Kidney capillary endothelial cell (primary cell): ENCODE data around the gene EXOC4.
A peak's percentile ranks its signal among the peaks of the same experiment; 100 is the strongest.

Experiments used
- DNase-seq: peaks from one replicate; pipeline ENCODE4 v3.0.0-alpha.2; 2018; ENCODE audit warnings: low spot score

Gene EXOC4

DNA sequence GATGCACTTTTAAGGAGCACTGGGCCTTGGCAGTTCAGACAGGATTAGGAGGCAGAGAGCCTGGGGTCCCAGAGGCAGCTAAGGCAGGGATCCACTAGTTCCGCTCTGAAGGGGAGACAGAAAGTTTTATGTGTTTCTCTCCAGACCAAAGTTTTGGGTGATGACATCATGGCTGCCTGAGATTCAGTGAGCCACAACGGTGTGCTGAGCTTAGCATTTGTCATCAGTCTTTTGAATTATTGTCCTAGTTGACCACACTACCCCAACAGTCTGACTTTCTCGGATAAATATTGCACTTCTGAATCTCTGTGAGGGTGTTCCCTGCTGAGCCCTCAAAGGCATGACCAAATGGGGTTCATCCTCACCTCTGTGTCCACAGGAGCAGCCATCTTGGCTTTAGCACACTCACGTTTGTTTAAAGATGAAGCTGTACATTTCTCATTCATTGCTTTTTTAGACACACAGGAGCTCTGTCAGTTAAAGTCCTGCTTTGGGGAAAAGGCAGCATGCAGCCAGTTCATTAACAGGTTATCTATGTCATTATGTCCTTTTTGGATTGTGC, 576.5 kb downstream of the EXOC4 start:
- DNase-seq = no peak

DNA sequence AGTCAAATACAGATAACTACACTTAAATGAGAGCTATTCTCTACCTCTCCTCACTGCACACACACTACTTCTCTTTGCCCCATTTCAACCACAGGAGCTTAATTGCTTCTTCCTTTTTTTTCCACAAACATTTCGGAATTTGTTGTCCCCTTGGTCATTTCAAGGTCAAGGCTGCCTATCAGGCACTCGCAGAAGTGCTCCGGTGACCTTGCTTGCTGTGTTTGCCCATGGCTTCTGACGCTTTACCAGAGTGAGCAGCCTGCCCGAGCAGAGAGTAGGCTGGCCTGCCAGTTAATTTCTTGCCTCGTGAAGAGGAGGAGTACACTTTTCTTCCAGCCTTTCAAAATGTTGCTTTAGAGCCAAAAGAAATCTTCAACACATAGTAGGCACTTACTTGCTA, 577.2 kb downstream of the EXOC4 start:
- no peak for DNase-seq

DNA sequence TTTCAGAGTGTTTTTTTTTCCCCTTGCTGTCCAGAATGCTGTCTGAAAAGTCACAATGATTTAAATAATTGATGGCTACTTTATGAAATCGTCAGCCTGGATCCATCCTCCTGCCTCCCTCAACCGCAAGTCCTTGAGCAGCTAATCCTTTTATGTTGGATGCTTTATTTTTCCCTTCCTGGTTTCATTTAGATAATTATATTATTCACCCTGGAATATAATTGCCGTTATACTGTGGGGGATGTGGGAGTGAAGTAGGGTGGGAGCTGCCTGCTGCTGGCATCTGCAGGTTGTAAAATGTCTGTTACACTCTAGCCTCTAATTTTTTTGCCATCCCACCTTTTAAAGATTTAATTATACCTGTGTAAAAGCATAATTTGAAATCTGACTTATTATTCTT, 583.8 kb downstream of the EXOC4 start:
- no peak for DNase-seq

DNA sequence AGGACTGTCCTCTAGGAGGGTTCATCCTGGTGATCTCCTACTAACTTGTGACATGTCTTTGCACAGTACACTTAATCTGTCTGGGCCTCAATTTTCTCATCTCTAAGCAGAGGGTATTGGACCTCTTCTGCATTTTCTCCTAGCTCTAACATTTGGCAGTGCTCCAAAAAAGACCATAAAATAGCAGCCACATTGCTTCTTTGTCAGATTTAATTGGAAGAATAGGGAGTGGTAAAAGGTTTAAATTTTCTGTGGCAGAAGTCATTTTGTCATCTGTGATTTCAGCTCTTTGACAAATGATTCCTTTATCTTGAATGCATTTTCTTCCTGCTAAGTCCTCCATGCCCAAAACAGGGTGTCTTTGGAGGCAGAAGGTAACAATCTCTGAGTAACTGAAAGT, 584.3 kb downstream of the EXOC4 start:
- DNase-seq = no peak

GRCh38 chr7:133839121-133839520, 586.2 kb downstream of the EXOC4 start:
- no peak for DNase-seq

DNA sequence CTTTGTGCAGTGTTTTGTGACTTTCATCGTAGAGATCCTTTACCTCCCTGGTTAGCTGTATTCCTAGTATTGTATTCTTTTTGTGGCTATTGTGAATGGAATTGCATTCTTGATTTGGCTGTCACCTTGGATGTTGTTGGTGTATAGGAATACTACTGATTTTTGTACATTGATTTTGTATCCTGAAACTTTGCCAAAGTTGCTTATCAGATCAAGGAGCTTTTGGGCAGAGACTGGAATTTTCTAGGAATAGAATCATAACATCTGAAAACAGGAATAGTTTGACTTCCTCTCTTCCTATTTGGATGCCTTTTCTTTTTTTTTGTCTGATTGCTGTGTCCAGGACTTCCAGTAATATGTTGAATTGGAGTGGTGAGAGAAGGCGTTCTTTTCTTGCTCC, 590.5 kb downstream of the EXOC4 start:
- DNase-seq = no peak

DNA sequence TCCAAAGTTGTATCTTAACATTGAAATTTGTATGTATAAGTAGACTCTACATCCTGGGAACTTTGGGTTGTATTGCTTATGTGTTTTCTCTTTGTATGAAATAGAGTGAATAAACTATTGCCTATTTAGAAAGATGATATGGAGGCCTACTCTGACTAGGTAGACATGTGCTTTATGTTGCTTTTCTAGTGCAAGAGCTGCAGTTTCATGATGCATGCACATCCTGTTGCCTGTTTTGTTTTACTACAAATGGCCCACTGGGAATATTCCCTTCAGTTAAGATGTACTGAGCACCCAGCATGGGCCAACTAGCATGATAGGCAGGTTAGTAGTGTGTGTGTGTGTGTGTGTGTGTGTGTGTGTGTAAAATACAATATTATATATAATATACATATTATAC, 592.1 kb downstream of the EXOC4 start:
- DNase-seq = no peak

DNA sequence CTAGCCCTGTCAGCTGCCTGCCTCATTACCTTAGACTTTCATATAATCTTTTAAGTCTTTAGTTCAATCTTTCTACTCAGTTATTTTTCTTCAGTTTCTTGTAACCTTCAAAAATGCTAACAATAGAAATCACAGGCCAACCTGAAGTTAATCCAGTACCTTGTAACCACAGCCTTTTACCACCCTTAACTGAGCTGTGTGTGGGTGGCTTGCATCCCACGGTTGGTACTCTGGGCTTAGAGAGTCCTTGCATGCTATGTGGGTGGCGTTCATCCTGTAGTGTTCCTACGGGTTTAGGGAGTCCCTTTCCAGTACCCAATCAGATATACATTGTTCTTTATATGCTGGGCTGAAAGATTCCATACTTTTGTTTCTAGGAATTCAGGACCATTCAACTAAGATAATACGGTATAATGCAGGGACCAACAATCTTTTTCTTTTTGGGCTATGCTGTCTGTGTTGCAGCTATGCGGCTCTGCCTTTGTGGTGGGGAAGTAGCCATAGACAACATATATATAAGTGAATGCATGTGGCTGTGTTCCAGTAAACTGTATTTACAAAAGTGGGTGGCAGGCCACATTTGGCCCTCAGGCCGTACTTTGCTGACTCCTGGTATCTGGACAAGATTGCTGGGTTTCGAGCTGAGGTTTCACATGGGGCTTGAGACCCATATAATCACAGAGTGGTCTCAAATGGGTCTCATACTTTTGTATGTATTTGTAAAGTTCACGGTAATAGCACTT, 593.5 kb downstream of the EXOC4 start:
- no peak for DNase-seq

DNA sequence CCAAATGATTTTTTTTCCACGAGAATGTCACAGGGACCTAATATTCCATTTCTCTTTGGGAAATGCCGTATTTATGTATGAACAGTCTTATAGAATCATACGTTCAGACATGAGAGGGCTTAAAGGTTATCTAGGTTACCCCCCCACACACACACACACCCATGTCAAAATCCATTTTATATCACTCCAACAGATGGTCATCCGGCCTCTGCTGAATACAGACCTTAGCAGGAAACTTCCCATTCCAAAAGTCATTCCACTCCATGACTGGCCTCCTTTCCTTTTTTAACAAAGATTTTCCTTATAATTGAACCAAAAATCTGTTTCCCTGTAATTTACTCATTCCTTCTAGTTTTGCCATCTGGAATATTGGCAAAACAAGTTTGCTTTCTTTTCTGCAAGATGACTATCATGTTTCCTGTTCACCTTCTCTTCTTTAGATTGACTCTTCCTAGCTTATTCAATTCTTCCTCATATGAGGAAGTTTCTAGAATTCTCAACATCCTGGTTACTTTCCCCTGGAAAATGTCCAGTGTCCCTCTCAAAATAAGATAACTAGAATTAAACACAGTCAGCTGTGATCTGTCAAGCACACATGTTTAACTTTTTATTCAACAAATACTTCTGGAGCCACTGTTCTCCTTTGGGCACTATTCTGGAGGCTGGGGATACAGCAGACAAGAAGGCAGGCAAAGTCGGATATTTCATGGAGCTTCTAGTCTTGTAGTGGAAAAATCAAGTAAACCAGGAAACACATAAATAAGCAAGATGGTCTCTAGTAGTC, 597.8 kb downstream of the EXOC4 start:
- no peak for DNase-seq

DNA sequence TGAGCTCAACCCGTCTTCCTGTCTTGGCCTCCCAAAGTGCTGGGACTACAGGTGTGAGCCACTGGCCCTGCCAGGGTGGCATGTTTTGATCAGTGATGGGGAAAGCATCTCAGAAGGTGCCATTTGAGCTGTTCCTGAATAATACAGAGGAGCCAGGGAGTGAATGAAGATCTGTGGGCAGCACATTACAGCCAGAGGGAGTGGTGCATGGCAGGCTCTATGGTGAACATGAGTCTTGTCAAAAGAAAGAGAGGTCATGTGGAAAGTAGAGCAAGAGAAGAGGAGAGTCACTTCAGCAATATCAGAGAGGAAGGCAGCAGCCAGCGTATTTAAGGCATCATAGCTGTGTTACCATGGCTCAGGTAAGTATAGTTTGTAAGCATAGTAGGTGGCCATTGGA, 598.5 kb downstream of the EXOC4 start:
- no peak for DNase-seq

DNA sequence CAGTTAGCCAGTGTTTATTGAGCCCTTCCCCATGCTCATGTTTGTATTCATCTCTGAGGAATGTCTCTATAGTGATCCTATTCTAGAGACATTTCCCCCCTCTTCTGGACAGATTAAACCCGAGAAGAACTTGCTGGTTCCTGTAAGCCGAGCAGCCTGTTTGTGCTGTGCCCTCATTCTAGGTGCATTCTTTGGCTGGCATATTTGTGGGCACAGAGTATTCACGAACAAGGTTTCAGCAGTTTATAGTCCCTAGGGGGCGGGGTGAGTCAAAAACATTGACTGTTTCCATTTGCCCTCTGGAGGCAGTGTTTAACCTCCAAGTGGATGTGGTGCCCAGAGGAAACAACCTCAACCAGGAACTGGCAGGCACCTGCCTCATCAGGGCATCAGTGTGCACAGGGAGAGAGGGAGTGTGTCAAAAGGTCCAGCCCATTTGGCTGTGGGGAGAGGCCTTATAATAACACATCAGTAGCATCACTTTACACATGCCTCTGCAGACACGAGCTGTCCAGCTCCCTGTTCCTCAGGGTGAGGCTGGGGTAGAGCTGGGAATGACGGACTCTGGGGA, 600.9 kb downstream of the EXOC4 start:
- DNase-seq = peak; percentile 14

DNA sequence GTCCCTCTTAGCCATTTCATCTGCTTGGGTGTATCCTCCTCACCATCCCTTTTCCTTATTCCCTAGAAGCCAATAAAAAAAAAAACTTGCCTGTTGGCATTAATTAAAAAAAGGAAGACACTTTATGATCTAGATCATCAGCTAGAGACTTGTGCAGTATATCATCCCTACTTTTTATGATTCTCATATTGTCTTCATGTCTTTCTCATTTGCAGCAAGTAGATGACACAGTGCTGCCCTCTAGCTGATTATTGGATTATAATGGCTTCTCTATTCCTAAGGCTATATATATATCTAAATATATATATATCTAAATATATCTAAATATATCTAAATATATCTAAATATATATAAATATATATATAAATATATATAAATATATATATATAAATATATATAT, 601.9 kb downstream of the EXOC4 start:
- DNase-seq = peak; percentile 50

GRCh38 chr7:133857376-133858119, 604.7 kb downstream of the EXOC4 start:
- DNase-seq = no peak

DNA sequence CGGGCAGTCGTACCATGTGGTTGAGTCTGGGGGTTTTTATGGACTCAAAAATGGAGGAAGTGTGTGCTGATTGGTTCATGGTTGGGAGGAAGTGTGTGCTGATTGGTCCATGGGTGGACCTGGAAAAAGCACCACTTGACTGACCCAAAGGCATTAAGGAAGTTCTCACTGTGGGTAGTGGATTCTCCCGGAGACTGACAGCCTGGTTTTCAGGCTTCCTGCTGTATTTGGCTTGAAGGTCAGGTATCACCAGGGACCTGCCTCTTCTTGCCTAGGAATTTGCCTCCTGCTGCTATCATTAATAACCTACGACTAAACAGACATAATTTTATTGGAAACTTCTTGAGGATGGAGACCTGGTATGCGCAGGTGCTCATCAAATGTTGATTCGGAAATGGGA, 605.4 kb downstream of the EXOC4 start:
- DNase-seq = no peak

GRCh38 chr7:133859231-133859630, 606.4 kb downstream of the EXOC4 start:
- no peak for DNase-seq

- no peak for DNase-seq
Observed at GRCh38 chr7:133859871-133860450, 607.1 kb downstream of the EXOC4 start.

DNA sequence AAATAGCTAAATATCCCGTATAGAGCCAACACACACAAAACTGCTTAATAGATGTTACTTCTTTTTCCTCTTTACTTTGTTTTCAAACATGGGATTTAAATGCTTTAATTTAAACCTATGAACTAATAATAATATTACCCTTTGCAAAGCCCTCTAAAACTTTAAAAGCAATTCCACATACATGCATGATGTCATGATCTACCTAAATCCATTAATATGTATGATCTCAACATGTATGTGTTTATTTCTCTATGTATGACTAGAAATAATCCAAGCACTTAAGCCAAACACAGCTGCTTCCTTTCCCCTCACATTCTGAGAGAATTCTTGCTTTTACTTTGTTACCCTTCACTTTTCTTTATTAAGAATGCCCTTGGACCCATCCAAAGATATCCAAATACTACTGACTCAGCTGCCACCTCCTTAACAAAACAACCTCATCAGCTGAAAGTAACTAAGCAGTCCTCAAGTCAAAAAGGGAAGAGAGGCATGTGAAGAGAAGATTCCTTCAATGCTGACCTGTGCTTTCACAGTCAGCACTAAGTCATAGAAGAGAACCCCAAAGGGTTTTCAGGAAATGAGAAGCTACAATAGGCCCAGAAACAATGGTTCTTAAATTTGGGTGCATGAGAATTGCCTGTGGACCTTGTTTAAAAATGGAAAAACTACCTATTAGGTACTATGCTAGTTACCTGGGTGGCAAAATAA, 607.9 kb downstream of the EXOC4 start:
- no peak for DNase-seq

DNA sequence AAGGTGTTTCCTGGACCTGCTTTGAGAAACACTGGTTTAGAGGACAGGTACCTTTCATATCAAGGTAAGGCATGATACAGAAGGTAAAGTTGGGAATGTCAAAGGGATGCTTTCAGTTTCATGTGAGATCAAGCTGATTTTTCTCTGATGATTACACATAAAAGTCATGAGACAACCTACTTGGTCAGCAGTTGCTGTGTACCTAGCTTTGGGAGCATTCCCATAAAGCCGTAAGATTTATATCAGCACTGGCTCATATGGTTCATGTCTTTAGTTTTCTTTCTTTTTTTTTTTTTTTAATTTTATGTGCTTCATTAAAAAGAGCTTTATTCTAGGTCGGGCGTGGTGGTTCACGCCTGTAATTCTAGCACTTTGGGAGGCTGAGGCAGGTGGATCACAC, 609.0 kb downstream of the EXOC4 start:
- DNase-seq = no peak

- no peak for DNase-seq
Observed at GRCh38 chr7:133863362-133864061, 610.6 kb downstream of the EXOC4 start.

DNA sequence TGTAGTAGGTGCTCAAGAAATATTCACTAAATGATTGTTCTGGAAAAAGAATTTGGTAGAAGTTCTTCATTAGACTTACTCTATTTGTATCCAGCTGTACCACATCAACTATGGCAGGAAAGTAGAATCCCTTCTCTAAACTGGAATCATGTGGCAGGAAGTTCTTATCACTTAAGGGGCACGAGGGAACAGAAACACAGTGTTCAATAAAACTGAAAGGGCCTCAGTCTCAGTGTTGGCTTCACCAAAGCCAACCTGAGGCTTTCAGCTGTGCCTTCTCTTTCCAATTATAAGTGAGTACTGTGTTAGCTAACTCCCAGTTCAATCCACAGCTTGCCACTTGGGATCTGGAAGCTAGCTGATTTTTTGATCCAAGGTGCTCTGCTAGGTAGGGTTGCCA, 616.7 kb downstream of the EXOC4 start:
- no peak for DNase-seq

DNA sequence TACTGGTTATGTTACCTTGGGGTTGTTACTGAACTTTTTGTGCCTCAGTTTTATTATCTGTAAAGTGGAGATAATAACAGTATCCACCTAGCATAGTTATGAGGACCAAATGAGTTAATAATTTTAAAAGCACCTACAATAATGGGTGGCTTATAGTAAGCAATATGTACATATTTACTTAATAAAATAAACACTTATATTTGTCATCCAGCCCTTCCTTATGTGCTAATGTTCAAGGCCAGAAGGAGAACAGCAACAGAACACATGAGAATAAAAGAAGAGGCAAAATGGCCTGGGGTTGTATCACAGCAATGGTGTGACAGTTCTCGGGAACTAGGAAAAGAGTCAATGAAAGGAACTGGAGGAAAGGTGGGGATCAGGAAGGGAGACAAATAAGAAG, 618.9 kb downstream of the EXOC4 start:
- DNase-seq = no peak
